Osteocyte (in vitro differentiated cells): Measurements from ENCODE around the gene KLK6. TPM values are rescaled to one million over a fixed set of nuclear protein-coding genes. Genes with fewer than 3 reads are reported as not detected.

Source experiments
- DNase-seq: peaks from one replicate; pipeline ENCODE4 v3.0.0; 2021; ENCODE audit warnings: mixed read lengths; ENCODE audit not compliant: unreplicated experiment; ENCODE audit errors: extremely low spot score
- H3K27ac Mint-ChIP-seq: one replicate; pipeline ENCODE4 v1.8.0; 2021; ENCODE audit warnings: mild to moderate bottlenecking, mixed read lengths; ENCODE audit not compliant: unreplicated experiment
- H3K27me3 Mint-ChIP-seq: one replicate; pipeline ENCODE4 v1.8.0; 2021; ENCODE audit warnings: mixed read lengths; ENCODE audit not compliant: unreplicated experiment
- H3K36me3 Mint-ChIP-seq: one replicate; pipeline ENCODE4 v1.8.0; 2021; ENCODE audit warnings: mixed read lengths; ENCODE audit not compliant: unreplicated experiment
- H3K4me1 Mint-ChIP-seq: one replicate; pipeline ENCODE4 v1.8.0; 2021; ENCODE audit warnings: mixed read lengths; ENCODE audit not compliant: unreplicated experiment
- H3K4me3 Mint-ChIP-seq: one replicate; pipeline ENCODE4 v1.8.0; 2021; ENCODE audit warnings: mild to moderate bottlenecking, moderate library complexity, mixed read lengths; ENCODE audit not compliant: unreplicated experiment
- H3K9me3 Mint-ChIP-seq: one replicate; pipeline ENCODE4 v1.8.0; 2021; ENCODE audit warnings: mixed read lengths; ENCODE audit not compliant: unreplicated experiment
- total RNA-seq: library from RNA; stranded (reverse); gene quantifications from 2 replicates; pipeline ENCODE4 v1.2.1, GENCODE V29; 2021
- TF ChIP-seq, protein P1 (sequence below): fragments of 200-600 bp; sonication (generic); IDR thresholded peaks from 2 replicates; pipeline ENCODE4 v1.5.0; 2021; ENCODE audit warnings: antibody characterized with exemption, mild to moderate bottlenecking, moderate library complexity

The KLK6 gene
- total RNA-seq, 1 donor from 2014 or later, result not detected

DNA sequence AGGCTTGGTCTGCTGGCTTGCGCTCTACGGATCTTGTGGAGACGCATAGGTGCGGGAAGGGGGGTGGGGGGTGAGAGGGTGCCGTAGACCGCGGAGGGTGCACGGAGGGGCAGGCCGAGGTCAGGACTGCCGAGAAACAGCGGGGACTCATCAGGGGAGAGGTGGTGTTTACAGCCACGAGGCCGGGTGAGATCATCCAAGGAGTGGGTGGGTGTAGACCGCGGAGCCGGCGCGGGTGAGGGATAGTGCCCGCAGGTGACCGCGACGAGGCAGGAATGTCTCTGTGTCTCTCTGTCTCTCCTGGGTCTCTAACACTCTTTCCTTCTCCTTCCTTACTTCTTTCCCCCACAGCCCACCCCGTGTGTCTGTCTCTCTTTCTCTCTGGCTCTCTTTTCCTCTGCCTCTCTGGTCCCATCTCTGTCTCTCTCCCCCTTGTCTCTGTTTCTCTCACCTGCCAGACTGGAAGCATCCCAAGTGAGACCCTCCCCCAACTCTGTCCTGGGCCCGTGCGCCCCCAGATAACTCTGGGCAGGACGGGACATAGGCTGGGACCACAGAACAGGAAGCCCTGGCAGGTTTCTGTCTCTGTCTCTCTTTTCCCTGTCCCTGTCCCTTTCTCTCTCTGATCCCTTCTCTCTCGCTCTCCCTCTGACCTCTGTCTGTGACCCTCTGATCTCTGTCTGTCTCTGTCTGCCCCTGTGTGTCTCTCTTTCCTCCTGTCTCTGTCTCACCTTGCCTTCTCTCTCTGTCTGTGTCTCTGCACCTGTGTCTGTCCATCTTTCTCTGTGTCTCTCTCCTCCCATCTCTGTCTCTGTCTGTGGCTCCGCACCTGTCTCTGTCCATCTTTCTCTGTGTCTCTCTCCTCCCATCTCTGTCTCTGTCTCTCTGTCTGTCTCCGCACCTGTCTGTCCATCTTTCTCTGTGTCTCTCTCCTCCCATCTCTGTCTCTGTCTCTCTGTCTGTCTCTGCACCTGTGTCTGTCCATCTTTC lies 56.4 kb downstream of the KLK6 start:
- H3K9me3 Mint-ChIP-seq, result no peaks in the 10 kb centered on the region
- peaks cover 2% of the 10 kb centered on the region for H3K27me3 Mint-ChIP-seq
- no peak for DNase-seq
- H3K4me3 Mint-ChIP-seq, result no peak overlapping the region
- no peak overlapping the region for H3K27ac Mint-ChIP-seq
- H3K36me3 Mint-ChIP-seq, result no peaks in the 10 kb centered on the region
- TF ChIP-seq, protein P1, sequence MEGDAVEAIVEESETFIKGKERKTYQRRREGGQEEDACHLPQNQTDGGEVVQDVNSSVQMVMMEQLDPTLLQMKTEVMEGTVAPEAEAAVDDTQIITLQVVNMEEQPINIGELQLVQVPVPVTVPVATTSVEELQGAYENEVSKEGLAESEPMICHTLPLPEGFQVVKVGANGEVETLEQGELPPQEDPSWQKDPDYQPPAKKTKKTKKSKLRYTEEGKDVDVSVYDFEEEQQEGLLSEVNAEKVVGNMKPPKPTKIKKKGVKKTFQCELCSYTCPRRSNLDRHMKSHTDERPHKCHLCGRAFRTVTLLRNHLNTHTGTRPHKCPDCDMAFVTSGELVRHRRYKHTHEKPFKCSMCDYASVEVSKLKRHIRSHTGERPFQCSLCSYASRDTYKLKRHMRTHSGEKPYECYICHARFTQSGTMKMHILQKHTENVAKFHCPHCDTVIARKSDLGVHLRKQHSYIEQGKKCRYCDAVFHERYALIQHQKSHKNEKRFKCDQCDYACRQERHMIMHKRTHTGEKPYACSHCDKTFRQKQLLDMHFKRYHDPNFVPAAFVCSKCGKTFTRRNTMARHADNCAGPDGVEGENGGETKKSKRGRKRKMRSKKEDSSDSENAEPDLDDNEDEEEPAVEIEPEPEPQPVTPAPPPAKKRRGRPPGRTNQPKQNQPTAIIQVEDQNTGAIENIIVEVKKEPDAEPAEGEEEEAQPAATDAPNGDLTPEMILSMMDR, result no peak
- no peaks in the 10 kb centered on the region for H3K4me1 Mint-ChIP-seq

DNA sequence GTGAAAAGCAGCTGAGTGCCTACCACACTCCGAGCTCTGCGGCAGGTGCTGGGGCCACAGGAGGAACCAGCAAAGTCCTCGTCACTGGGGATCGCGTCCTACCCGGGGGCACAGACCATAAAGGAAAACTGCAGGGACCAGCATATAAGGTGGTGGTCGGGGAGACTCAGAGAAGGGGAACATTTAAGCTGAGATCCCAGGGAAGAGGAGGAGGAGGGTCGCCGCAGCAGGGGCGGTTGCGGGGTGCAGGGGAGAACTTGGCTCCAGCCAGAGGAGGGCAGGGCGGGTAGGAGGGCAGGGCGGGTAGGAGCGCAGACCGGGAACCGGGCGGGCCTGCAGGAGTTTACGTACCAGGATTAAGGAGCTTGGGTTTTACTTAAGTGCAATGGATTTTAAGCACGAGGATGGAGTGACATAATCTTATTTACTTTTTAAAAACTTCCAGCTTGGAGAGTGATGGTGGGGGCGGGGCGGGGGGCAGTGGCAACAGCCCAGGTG lies 57.2 kb downstream of the KLK6 start:
- Mint-ChIP-seq H3K4me1 (no peaks in the 10 kb centered on the region), H3K36me3 (no peaks in the 10 kb centered on the region), H3K4me3 (no peak overlapping the region), H3K27me3 (peaks cover 2% of the 10 kb centered on the region), H3K27ac (no peak overlapping the region), H3K9me3 (no peaks in the 10 kb centered on the region)
- TF ChIP-seq, protein P1, result no peak
- no peak for DNase-seq

DNA sequence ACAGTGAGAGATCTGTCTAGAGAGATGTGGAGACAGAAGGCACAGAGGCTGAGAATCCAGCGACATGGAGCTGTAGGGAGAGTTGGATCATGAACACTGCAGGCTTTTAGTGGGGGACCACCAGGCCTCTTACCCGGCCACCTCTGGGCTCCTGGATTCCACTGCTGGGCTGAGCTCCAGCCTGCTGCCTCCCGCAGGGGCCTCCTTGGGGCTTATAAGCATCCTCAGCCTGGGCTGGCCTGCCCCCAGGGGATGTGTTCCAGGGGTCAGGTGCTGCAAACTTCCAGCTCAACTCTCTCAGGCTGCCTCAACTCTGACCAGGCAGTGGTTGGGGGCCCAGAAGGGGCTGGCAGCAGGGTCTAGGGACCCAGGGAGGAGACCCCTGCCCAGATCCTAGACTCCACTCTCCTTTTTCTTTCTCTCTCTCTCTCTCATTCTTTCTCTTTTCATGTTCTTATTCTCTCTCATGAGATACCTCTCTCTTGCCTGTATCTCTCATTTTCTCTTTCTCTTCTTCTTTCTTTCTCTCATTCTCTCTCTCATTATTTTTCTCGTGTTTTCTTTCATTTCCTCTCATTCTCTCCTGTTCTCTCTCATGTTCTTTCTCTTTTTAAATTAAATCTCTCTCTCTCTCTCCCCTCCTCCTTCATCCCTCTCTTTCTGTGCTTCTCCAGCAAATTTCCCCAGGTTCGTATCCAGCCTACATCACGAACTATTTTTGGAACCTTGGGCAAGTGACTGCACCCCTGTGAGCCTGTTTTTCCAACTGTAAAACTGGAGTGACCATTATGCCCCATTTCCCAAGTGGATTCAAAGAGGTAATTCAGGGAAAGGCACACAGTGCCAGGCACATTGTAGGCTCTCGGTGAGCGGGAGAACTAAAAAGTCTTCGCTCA lies 57.9 kb downstream of the KLK6 start, which contains the start of gene KLK4:
TSS of gene KLK4 (minus strand) at position 190 of the 896 bp plus-strand sequence. CDS start 657 bp downstream, outside the sequence.
- no peaks in the 10 kb centered on the region for H3K4me1 Mint-ChIP-seq
- no peak for DNase-seq
- H3K36me3 Mint-ChIP-seq, result no peaks in the 10 kb centered on the region
- TF ChIP-seq, protein P1, result no peak
- peaks cover 2% of the 10 kb centered on the region for H3K27me3 Mint-ChIP-seq
- no peak within 1 kb of the TSS for H3K27ac Mint-ChIP-seq
- no peak within 1 kb of the TSS for H3K4me3 Mint-ChIP-seq
- no peaks in the 10 kb centered on the region for H3K9me3 Mint-ChIP-seq

DNA sequence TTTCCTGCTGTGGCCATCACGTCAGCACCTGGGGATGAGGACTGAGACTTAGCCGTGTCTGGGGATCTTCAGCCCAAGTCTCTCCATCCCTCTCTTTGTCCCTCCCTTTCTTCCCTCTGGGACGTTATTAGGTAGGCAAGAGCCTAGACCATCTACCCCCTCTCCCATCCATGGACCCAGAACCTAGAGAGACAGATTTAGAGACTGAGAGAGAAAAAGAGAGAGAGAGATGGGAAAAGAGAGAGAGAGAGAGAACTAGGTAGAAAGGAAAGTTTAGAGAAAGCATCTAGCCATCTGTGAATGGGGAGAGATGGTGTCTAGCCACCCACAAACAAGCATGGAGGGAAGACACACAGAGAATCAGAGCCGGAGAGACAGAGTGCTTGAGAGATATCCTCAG lies 58.7 kb downstream of the KLK6 start:
- no peak for DNase-seq
- TF ChIP-seq, protein P1, result no peak
- no peak overlapping the region for H3K4me3 Mint-ChIP-seq
- H3K4me1 Mint-ChIP-seq, result no peaks in the 10 kb centered on the region
- no peaks in the 10 kb centered on the region for H3K36me3 Mint-ChIP-seq
- H3K27me3 Mint-ChIP-seq, result peaks cover 2% of the 10 kb centered on the region
- H3K27ac Mint-ChIP-seq, result no peak overlapping the region
- no peaks in the 10 kb centered on the region for H3K9me3 Mint-ChIP-seq
